Measurements from ENCODE around the gene SAFB.

DNA sequence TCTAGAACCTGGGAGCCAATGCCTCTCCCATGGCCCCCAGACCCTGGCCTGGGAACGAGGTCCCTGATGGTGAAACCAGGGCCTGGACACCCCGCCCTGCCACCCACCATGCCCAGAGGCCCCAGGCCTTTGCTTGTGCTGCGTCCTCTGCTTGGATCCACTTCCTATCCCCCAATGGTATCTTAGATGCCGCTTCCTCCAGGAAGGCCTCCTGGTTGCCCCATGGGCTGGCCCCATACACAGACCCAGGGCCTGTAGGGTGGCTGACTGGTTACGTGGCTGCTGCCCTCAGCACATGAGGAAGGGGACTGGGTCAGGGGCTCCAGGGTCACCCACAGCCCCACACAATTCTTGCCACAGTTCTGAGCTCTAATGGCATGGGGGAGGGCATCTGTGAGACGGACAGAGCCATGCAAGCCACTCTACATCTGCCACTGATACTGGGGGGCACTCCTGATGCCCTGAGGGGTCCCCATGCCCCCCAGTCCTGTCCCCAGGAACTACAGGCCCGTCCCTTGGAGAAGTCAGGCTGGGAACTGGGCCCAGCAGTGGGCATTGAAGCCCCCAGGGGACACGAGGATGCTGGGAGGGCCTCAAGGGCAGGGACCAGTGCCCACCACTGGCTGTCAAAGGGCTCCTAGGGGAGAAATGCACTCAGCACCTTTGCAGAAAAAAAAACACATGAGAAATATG is 72.2 kb downstream of the SAFB start:
- TF ChIP-seq CTCF (conservative IDR thresholded peaks at IDR 0.05; ENCODE audit: low read length), result no peak
- no peak for TF ChIP-seq EZH2phosphoT487 (IDR thresholded peaks at IDR 0.05; ENCODE audit: borderline replicate concordance)

All from Loucy (cell line).